ENCODE measurements around the gene PBX1.

Gene PBX1

GRCh38 chr1:164794356-164794755, 235.4 kb downstream of the PBX1 start:
- H3K4me3 ChIP-seq (ENCODE audit: low read length) = no peak overlapping the region
- no peak for TF ChIP-seq ZNF274 (IDR thresholded peaks at IDR 0.05; ENCODE audit: low read depth, low read length)

GRCh38 chr1:164796916-164797315, 237.9 kb downstream of the PBX1 start:
- TF ChIP-seq ZNF274 (IDR thresholded peaks at IDR 0.05; ENCODE audit: low read depth, low read length) = no peak
- no peak overlapping the region for H3K4me3 ChIP-seq (ENCODE audit: low read length)

GRCh38 chr1:164801246-164801731, 242.3 kb downstream of the PBX1 start:
- H3K4me3 ChIP-seq (ENCODE audit: low read length) = no peak overlapping the region
- TF ChIP-seq ZNF274 (IDR thresholded peaks at IDR 0.05; ENCODE audit: low read depth, low read length) = no peak

GRCh38 chr1:164801791-164802502, 243.0 kb downstream of the PBX1 start:
- no peak for TF ChIP-seq ZNF274 (IDR thresholded peaks at IDR 0.05; ENCODE audit: low read depth, low read length)
- no peak overlapping the region for H3K4me3 ChIP-seq (ENCODE audit: low read length)

- no peak for TF ChIP-seq ZNF274 (IDR thresholded peaks at IDR 0.05; ENCODE audit: low read depth, low read length)
- H3K4me3 ChIP-seq (ENCODE audit: low read length) = no peak overlapping the region
These were observed 243.7 kb downstream of the PBX1 start for GRCh38 chr1:164802529-164803282.

GRCh38 chr1:164803366-164803765, 244.4 kb downstream of the PBX1 start:
- H3K4me3 ChIP-seq (ENCODE audit: low read length) = no peak overlapping the region
- no peak for TF ChIP-seq ZNF274 (IDR thresholded peaks at IDR 0.05; ENCODE audit: low read depth, low read length)

- no peak for TF ChIP-seq ZNF274 (IDR thresholded peaks at IDR 0.05; ENCODE audit: low read depth, low read length)
- H3K4me3 ChIP-seq (ENCODE audit: low read length) = no peak overlapping the region
These were observed 245.4 kb downstream of the PBX1 start for GRCh38 chr1:164804366-164804765.

- TF ChIP-seq ZNF274 (IDR thresholded peaks at IDR 0.05; ENCODE audit: low read depth, low read length) = no peak
- no peak overlapping the region for H3K4me3 ChIP-seq (ENCODE audit: low read length)
These were observed 246.4 kb downstream of the PBX1 start for GRCh38 chr1:164805399-164805798.

- TF ChIP-seq ZNF274 (IDR thresholded peaks at IDR 0.05; ENCODE audit: low read depth, low read length) = no peak
- H3K4me3 ChIP-seq (ENCODE audit: low read length) = no peak overlapping the region
These were observed 247.5 kb downstream of the PBX1 start for GRCh38 chr1:164806531-164806930.

- TF ChIP-seq ZNF274 (IDR thresholded peaks at IDR 0.05; ENCODE audit: low read depth, low read length) = no peak
- H3K4me3 ChIP-seq (ENCODE audit: low read length) = no peak overlapping the region
These were observed 254.8 kb downstream of the PBX1 start for GRCh38 chr1:164813776-164814175.

GRCh38 chr1:164821648-164822047, 262.7 kb downstream of the PBX1 start:
- H3K4me3 ChIP-seq (ENCODE audit: low read length) = no peak overlapping the region
- TF ChIP-seq ZNF274 (IDR thresholded peaks at IDR 0.05; ENCODE audit: low read depth, low read length) = no peak

- H3K4me3 ChIP-seq (ENCODE audit: low read length) = no peak overlapping the region
- TF ChIP-seq ZNF274 (IDR thresholded peaks at IDR 0.05; ENCODE audit: low read depth, low read length) = no peak
These were observed 264.7 kb downstream of the PBX1 start for GRCh38 chr1:164823486-164824279.

GRCh38 chr1:164824542-164824941, 265.6 kb downstream of the PBX1 start:
- no peak overlapping the region for H3K4me3 ChIP-seq (ENCODE audit: low read length)
- TF ChIP-seq ZNF274 (IDR thresholded peaks at IDR 0.05; ENCODE audit: low read depth, low read length) = no peak

- no peak overlapping the region for H3K4me3 ChIP-seq (ENCODE audit: low read length)
- no peak for TF ChIP-seq ZNF274 (IDR thresholded peaks at IDR 0.05; ENCODE audit: low read depth, low read length)
These were observed 271.6 kb downstream of the PBX1 start for GRCh38 chr1:164830628-164831027.
